GM23338 (cell line): ENCODE results near the gene MET. TPM values are rescaled to one million over a fixed set of nuclear protein-coding genes. Genes with fewer than 3 reads are reported as not detected.

ENCODE experiments used
- ATAC-seq: fragments of 200-7000 bp; cut with Tn5 transposase; 3 replicates; pipeline ENCODE4 v1.9.1; 2020
- DNase-seq: peaks from one replicate; pipeline ENCODE4 v3.0.0-alpha.2; 2015; ENCODE audit warnings: low spot score
- H2AFZ ChIP-seq: fragments of 200-600 bp; sonication (generic); 2 replicates; pipeline ENCODE4 v1.8.0; 2016; ENCODE audit warnings: antibody characterized with exemption, mild to moderate bottlenecking, moderate library complexity
- H3F3A ChIP-seq: fragments of 200-600 bp; sonication (generic); replicated peaks from 2 replicates; pipeline ENCODE4 v1.8.0; 2017; ENCODE audit warnings: antibody characterized with exemption, mixed run types, low read depth
- H3K27ac ChIP-seq: fragments of 200-600 bp; sonication (generic); 2 replicates; pipeline ENCODE4 v1.6.1; 2016; ENCODE audit warnings: low read depth
- H3K27me3 ChIP-seq: fragments of 200-600 bp; sonication (generic); 2 replicates; pipeline ENCODE4 v1.8.0; 2016; ENCODE audit warnings: mild to moderate bottlenecking, mixed run types, moderate library complexity; ENCODE audit not compliant: insufficient read depth
- H3K36me3 ChIP-seq: fragments of 200-600 bp; sonication (generic); 2 replicates; pipeline ENCODE4 v1.8.0; 2016; ENCODE audit warnings: mild to moderate bottlenecking; ENCODE audit not compliant: insufficient read depth
- H3K4me1 ChIP-seq: fragments of 200-600 bp; sonication (generic); 2 replicates; pipeline ENCODE4 v1.8.0; 2016; ENCODE audit warnings: mild to moderate bottlenecking, moderate library complexity; ENCODE audit not compliant: insufficient read depth
- H3K4me2 ChIP-seq: fragments of 200-600 bp; sonication (generic); 2 replicates; pipeline ENCODE4 v1.7.1; 2017; ENCODE audit warnings: mixed run types
- H3K4me3 ChIP-seq: fragments of 200-600 bp; sonication (generic); 2 replicates; pipeline ENCODE4 v1.6.1; 2016; ENCODE audit warnings: mixed run types
- H3K79me2 ChIP-seq: fragments of 200-600 bp; sonication (generic); replicated peaks from 2 replicates; pipeline ENCODE4 v1.8.0; 2017; ENCODE audit warnings: mild to moderate bottlenecking; ENCODE audit not compliant: insufficient read depth
- H3K9me2 ChIP-seq: fragments of 200-600 bp; sonication (generic); 2 replicates; pipeline ENCODE4 v1.8.0; 2017; ENCODE audit not compliant: insufficient read depth
- H4K20me1 ChIP-seq: fragments of 200-600 bp; sonication (generic); replicated peaks from 2 replicates; pipeline ENCODE4 v1.8.0; 2017; ENCODE audit warnings: mild to moderate bottlenecking; ENCODE audit not compliant: insufficient read depth
- H3K27ac Mint-ChIP-seq: 2 replicates; pipeline ENCODE4 v1.8.0; 2020; ENCODE audit warnings: inconsistent platforms, mild to moderate bottlenecking, moderate library complexity, mixed read lengths
- H3K27me3 Mint-ChIP-seq: 3 replicates; pipeline ENCODE4 v1.8.0; 2022; ENCODE audit warnings: low read depth, mild to moderate bottlenecking, moderate library complexity, mixed read lengths, inconsistent platforms; ENCODE audit not compliant: insufficient read depth, poor library complexity
- H3K36me3 Mint-ChIP-seq: 3 replicates; pipeline ENCODE4 v1.8.0; 2021; ENCODE audit warnings: low read depth, mild to moderate bottlenecking, inconsistent platforms, moderate library complexity, mixed read lengths
- H3K4me1 Mint-ChIP-seq: 3 replicates; pipeline ENCODE4 v1.8.0; 2020; ENCODE audit warnings: mild to moderate bottlenecking, inconsistent platforms, mixed read lengths
- H3K4me3 Mint-ChIP-seq: 3 replicates; pipeline ENCODE4 v1.8.0; 2021; ENCODE audit warnings: moderate library complexity, mild to moderate bottlenecking, inconsistent platforms, mixed read lengths
- H3K9me3 Mint-ChIP-seq: 3 replicates; pipeline ENCODE4 v1.8.0; 2020; ENCODE audit warnings: moderate library complexity, mild to moderate bottlenecking, inconsistent platforms, mixed read lengths
- CREB1 ChIP-seq: fragments of 250-450 bp; sonication (Bioruptor Pico); IDR thresholded peaks from 2 replicates; pipeline ENCODE4 v1.5.0; 2020; ENCODE audit warnings: low read depth, mild to moderate bottlenecking, moderate library complexity
- ETS1 ChIP-seq: IDR thresholded peaks from 2 replicates; pipeline ENCODE4 v1.6.1; 2016; ENCODE audit warnings: antibody characterized with exemption
- EZH2 ChIP-seq: fragments of 200-600 bp; sonication (generic); IDR thresholded peaks from one replicate; pipeline ENCODE4 v1.8.0; 2017; ENCODE audit warnings: antibody characterized with exemption, mild to moderate bottlenecking, low read depth; ENCODE audit not compliant: unreplicated experiment
- EZH2phosphoT487 ChIP-seq: fragments of 200-600 bp; sonication (generic); IDR thresholded peaks from one replicate; pipeline ENCODE4 v1.8.1; 2018; ENCODE audit warnings: antibody characterized with exemption; ENCODE audit not compliant: unreplicated experiment
- NANOG ChIP-seq: IDR thresholded peaks from 2 replicates; pipeline ENCODE4 v1.6.1; 2016; ENCODE audit warnings: antibody characterized with exemption, borderline replicate concordance
- POLR2AphosphoS5 ChIP-seq: IDR thresholded peaks from 2 replicates; pipeline ENCODE4 v1.6.1; 2016; ENCODE audit warnings: antibody characterized with exemption, low read depth
- REST ChIP-seq: IDR thresholded peaks from one replicate; pipeline ENCODE4 v1.6.1; 2018; ENCODE audit warnings: antibody characterized with exemption; ENCODE audit not compliant: unreplicated experiment
- ZNF114 ChIP-seq: fragments of 250-450 bp; sonication (Bioruptor Pico); IDR thresholded peaks from 2 replicates; pipeline ENCODE4 v1.5.0; 2020; ENCODE audit warnings: mild to moderate bottlenecking, moderate library complexity
- ZNF462 ChIP-seq: fragments of 250-450 bp; sonication (Bioruptor Pico); IDR thresholded peaks from 2 replicates; pipeline ENCODE4 v1.5.0; 2020; ENCODE audit warnings: mild to moderate bottlenecking, moderate library complexity
- polyA plus RNA-seq: library from polyadenylated mRNA; unstranded; fragments of >200 nt; fragmentation: Nextera tagmentation; extraction: Ambion mirVana; gene quantifications from 2 replicates; pipeline ENCODE4 v1.2.1, GENCODE V29; 2016
- total RNA-seq: library from RNA; depleted of rRNA; stranded (reverse); fragments of >200 nt; shearing (Covaris generic); gene quantifications from 2 replicates; pipeline ENCODE4 v1.2.3, GENCODE V29; 2014

The MET gene
- total and polyA plus RNA-seq, 2 experiments from 2014 or later, result 4.8 to 23.1 TPM

- Histone ChIP-seq H3K79me2 (no peaks in the 10 kb centered on the region), H3K27me3 (no peaks in the 10 kb centered on the region), H3K27ac (no peak overlapping the region), H4K20me1 (no peaks in the 10 kb centered on the region), H3K36me3 (no peaks in the 10 kb centered on the region), H3K9me2 (peaks cover 8% of the 10 kb centered on the region; the same call in 1 of the 2 replicates), H3K4me1 (peaks cover 28% of the 10 kb centered on the region), H2AFZ (no peak overlapping the region), H3F3A (no peaks in the 10 kb centered on the region), H3K4me3 (no peak overlapping the region), H3K4me2 (no peak overlapping the region)
- H3K27me3 Mint-ChIP-seq, result peaks cover 1% of the 10 kb centered on the region
- DNase-seq (no peak), ATAC-seq (no peak)
- H3K9me3 Mint-ChIP-seq, result no peaks in the 10 kb centered on the region
- H3K27ac Mint-ChIP-seq, result no peak overlapping the region
- no peak overlapping the region for H3K4me3 Mint-ChIP-seq
- H3K4me1 Mint-ChIP-seq, result peaks cover 22% of the 10 kb centered on the region
- TF ChIP-seq REST (no peak), ZNF114 (CRISPR knock-in tag) (no peak), EZH2 (no peak), NANOG (no peak), ETS1 (no peak), EZH2phosphoT487 (no peak), CREB1 (CRISPR knock-in tag) (no peak), ZNF462 (no peak), POLR2AphosphoS5 (no peak)
- no peaks in the 10 kb centered on the region for H3K36me3 Mint-ChIP-seq
These were observed 38.9 kb downstream of the MET start for GRCh38 chr7:116710764-116711452.
